Hematopoietic multipotent progenitor cell (in vitro differentiated cells): ENCODE results near the gene ATF2. TPM values are rescaled to one million over a fixed set of nuclear protein-coding genes. Genes with fewer than 3 reads are reported as not detected.

Experiments used
- DNase-seq, 3 donors: peaks; one replicate each; pipeline ENCODE4 v3.0.0-alpha.2; 2011 to 2015; ENCODE audit warnings: low read depth in 2 of 3, low spot score in 2 of 3
- total RNA-seq: library from RNA; depleted of rRNA; stranded (reverse); fragments of >200 nt; gene quantifications from one replicate; pipeline ENCODE4 v1.2.3, GENCODE V29; 2012

The ATF2 gene, protein sequence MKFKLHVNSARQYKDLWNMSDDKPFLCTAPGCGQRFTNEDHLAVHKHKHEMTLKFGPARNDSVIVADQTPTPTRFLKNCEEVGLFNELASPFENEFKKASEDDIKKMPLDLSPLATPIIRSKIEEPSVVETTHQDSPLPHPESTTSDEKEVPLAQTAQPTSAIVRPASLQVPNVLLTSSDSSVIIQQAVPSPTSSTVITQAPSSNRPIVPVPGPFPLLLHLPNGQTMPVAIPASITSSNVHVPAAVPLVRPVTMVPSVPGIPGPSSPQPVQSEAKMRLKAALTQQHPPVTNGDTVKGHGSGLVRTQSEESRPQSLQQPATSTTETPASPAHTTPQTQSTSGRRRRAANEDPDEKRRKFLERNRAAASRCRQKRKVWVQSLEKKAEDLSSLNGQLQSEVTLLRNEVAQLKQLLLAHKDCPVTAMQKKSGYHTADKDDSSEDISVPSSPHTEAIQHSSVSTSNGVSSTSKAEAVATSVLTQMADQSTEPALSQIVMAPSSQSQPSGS
- total RNA-seq = 58.7 TPM

DNA sequence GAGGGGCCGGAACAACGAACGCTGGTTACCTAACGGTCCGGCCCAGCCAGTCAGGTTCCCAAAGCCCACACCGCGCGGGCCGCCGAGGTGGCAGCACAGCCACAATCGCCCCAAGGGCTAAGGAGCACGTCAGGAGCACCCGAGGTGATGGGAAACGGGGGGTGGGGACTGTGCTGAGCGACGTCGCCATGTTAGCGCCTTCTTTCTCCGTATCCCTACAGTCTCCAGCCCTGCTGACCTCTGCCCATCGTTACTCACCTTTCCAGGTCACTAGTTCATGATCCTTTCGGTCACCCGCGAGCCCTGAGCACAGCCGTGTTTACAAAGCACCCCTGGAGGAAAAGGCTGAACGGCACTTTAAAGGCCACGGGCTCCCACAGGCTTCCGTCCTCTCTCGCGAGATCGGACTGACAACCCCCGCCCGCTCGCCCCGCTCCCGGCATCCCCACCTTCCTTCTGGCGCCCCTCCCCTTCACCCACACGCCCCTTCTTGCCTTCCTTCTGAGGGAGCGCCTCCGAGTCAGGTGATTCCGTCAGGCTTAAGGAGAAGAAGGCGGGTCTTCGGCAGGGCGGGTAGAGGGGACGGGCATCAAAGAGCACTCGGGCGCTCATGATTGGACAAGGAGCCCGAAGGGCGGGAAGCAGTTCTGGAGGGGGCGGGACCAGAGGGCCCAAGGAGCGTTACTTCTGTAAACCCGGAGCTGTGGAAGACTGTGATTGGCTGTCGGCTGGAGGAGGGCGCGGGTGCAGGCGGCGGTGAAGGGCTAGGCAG is at the start of gene ATF2:
Gene ATF2 (minus strand): TSS at position 412 of the 772 bp plus-strand sequence. CDS start 31,760 bp downstream, outside the sequence.
- DNase-seq = peak; percentile 92 to 100 (median 100)

DNA sequence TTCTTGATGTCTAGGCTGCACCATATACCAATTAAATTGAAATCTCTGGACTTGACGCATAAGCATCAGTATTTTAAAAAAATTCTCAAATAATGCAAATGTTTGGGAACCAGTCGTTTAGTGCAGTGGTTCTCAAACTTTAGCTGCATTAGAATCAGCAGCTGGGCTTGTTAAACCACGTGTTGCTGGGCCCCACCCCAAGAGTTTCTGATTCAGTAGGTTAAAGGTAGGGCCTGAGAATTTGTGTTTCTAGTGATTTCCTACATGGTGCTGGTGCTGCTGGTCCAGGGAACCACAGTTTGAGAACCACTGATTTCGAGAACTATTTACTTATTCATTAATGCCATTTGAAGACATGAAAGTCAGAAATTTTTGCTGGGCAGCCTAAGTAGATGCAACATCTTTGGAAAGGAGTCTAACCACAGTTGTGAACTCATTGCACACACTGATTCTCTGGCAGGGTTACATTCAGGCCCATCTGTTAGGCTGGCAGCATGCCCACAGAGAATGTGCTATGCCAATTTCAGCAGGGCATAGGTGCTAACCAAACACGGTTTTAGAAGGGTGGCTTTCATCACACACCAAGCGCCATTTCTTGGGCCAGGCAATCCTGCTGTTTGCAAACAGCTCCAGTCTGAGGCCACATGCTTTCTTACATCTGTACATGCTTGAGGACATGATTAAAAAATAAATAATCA is 39.9 kb upstream of the ATF2 start:
- no peak for DNase-seq

DNA sequence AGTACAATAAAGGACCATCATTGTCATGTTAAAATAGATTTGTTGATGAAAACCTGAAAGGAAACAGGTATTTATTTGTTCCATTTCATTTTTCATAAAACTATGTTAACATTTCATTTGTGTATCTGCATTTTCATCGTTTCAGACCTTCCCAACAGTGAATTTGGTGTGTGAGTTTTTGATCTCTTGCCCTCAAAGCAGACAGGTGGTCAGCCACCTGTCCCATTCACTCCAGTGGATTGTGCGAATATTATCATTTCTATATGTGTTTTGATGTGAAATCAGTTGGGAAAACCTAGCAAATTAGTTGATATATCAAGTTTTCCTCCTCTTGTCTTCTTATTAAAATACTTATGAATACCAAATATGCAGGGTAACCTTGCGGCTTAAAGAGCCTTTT is 38.9 kb upstream of the ATF2 start:
- no peak for DNase-seq

DNA sequence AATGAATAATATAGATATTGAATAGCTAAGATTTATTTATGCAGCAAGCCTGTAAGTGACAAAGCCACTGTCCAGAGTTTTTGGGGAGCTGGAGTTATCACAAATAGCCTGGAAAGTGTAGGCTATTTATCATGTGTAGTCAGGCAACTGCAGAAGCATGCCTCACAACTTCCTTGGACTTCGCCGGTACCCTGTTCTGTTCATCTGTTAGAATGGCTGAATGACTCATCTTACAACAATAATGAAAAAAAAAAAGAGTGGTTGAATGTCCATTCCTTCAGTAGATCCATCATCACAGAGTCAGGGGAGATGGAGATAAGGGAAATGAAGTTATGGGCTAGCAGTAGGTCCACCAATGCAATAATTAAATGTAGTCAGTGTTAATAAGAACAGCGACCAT is 37.5 kb upstream of the ATF2 start:
- DNase-seq = no peak

DNA sequence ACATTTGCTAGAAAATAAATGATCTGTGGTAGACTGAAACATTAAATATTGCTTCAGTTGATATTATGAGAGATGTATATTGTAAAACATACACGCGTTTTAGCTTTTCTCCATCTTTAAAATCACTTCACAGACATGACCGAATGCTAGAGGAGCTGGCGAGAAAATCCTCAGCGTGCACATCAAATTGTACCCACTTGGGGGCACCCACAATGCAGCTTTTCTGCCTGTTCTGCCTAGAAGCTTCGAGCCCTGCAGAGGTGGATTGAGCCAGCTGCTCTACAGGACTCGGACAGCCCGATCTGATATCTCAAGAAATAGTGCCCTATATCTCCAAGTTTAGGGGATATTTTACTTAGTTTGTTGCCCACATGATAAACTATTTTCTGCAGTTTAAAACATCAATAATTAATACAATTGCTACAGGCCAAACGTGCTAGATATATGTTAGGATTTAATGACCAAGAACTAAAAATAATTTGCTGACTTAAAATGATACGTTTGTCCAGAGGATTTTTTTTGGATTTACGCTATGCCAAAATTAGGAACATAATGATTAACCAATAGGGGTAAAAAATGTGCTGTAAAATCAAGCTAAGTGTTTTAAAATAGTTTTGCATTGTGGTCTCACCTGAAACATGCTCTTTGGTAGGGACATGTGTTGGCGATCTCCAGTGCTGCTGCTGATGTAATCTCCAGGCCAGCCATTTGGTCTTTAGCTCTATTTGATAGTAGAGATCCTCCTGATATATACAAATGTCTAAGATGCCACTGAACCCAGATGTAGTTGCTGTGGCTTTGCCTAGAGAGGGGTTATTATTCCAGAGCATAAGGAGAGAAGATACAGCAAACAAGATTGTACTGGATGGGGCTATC is 35.9 kb upstream of the ATF2 start:
- peak in 2 of 3 donors; percentile 43 to 65 for DNase-seq

DNA sequence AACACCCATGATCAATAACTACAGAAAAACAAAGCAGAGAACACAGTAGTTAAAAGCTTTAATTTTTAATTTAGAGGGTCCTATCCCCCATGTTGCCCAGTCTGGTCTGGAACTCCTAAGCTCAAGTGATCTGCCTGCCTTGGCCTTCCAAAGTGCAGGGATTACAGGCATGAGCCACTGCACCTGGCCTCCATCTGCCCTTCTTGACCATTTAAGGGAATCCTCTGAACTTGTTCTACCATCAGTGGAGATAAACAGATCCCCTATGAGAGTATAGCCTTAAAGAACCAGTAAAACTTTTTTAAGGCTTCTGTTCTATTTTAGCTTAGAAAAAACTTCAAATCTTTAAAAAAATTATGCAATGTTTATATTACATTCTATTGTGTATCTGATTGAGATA is 27.0 kb upstream of the ATF2 start:
- no peak for DNase-seq

DNA sequence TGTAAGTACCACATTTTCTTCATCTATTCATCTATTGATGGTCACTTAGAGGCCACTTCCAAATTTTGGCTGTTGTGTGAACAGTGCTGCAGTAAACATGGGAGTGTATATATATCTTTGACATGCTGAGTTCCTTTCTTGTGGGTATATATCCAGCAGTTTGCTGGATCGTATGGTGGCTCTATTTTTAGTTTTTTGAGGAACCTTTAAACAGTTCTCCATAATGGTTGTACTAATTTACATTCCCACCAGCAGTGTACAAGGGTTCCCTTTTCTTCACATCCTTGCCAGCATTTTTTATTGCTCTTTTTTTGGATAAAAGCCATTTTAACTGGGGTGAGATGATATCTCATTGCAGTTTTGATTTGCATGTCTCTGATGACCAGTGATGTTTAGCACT is 20.8 kb upstream of the ATF2 start:
- DNase-seq = no peak

DNA sequence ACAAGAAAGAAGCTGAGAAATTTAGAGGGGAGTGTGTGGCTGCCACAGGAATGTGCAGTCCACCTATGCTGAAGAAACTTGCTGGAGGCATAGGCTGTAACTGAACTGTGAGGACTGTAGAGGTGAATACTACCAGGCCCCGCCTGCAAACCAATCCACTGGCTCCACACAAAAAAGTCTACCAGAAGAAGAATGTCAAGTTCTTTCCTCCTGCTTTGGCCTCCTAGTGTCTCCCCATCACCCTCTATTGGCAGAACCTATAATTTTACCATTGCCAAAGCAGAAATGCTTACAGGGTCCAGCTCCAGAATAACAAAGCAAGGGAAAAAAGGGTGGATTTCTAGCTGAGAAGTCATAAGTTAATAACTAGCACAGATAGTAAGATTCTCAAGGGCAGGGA is 19.4 kb upstream of the ATF2 start:
- DNase-seq = peak in 2 of 3 donors; percentile 27 to 45

DNA sequence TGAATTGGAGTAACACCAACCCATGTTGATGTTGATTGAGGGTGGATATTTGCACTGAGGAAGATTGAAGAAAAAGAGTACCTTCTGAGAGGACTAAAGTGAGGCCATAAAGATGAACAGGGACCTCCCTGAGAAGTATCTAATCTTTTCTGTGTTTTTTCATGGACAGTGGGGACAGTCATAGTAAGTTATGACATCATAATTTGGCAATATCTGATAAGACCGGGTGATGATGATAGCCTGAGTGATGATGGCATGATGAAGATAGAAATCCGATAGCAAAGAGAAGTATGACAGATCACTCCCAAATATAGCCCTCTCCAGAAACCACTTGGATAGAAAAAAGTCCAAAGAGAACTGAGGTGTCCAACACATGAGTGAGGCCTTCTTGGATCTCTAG is 15.7 kb upstream of the ATF2 start:
- DNase-seq = no peak

DNA sequence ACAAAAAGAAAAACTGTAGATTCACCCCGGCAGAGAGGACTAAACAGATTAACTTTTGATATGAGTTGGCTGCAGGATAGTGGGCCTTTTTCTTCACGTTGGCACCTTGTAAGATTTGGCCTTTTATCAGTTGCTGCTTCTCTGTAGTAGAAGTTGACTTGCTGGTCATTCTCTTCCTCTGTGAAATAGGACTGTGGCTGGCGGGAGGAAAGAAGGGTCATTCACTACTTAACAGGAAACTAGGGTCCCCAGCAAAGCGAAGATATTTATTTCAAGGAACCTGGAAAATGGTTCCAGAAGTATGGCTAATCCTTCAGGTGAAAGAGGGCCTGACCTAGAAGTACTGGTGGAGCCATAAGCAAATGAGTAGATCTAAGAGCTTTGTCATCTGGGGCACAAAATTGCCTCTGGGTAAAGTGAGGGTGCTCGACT is 13.9 kb upstream of the ATF2 start:
- DNase-seq = no peak

DNA sequence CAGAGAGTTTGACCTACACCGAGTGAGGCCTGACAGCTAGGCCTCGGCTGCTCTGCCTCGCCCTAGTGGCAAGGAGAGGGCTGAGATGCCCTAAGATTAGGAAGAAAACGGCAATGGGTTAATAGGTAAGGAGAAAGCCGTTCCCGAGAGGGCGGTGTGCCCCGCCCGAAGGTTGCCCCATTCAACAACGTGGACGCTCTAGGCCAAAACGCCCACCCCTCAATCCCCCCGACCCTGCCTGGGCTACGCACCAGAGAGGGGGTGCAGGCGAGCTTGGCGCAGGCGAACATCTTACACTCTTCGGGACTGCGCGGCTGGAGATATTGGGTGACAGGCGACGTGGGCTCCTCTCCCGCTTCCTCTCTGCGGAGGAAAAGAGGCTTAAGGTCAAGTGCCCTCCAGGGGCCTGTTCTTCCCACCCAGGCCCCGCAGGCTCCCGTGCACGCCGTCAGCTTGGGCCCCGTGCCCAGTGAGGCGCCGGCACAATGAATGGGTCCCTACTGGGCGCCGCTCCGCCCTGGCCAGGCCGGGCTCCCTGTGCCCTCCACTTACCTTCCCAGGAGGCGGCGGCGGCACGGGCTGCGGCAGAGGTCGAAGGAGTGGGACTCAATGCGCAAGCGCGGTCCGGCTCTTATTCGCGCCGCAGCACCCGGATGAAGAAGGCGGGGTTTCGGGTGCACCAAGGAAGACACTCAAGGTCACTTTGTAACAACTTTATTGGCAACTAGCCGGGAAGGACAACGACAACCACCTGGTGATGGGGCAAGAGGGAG is 13.3 kb upstream of the ATF2 start, which contains the start of gene ATP5MC3:
Gene ATP5MC3 (minus strand): TSS at position 607 of the 773 bp plus-strand sequence. CDS start 317 bp downstream, at position 290.
- peak; percentile 87 to 95 (median 91) for DNase-seq

DNA sequence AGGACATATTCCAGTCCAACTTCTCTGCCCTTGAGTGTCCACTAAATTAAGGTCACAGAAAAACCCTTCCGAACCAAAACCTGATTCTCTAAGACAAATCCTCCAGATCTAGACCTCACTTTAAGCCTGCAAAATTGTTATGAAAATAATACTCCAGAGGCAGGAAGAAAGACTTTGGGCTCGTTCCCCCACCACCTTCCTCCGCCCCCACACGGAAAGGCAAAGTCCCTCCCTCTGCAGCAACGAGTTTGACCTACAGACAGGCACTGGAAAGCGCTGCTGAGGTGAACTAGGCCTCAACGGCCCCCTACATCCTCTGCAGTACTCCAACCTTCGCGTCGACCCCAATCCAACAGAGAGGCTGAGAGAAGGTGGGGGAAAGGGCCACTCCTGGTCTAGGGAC is 12.7 kb upstream of the ATF2 start:
- DNase-seq = peak in 2 of 3 donors; percentile 60 to 65

DNA sequence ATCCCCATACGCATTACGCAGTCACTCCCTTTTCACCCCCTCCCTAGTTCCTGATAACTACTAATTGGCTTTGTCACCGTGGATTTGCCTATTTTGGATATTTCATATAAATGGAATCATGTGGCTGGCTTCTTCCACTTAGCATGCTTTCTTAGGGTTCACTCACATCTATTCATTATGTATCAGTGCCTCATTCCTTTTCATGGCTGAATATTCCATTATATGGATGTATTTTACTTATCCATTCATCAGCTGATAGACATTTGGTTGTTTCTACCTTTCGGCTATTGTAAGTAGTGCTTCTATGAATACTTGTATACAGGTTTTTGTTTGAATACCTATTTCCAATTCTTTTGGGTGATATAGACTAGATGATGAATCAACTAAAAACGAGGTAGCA is 8.6 kb upstream of the ATF2 start:
- DNase-seq = no peak

DNA sequence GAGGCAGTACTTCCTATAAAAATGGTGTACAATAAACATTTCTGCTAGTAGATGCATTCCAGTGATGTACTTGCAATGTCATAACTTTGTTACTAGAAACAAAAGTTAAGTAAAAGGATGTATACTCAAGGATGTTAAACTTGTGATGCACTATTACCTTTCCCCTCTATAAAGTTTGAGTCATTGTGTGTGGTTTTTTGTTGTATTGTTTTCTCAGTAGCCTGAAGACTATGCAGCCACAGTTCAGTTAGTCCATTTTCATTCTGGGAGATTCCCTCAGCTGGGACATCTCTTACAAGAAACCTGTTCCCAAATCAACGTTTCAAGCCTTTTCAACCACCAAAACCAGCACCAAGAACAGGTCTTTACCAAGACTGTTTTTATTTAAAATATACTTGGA is 7.9 kb upstream of the ATF2 start:
- no peak for DNase-seq

DNA sequence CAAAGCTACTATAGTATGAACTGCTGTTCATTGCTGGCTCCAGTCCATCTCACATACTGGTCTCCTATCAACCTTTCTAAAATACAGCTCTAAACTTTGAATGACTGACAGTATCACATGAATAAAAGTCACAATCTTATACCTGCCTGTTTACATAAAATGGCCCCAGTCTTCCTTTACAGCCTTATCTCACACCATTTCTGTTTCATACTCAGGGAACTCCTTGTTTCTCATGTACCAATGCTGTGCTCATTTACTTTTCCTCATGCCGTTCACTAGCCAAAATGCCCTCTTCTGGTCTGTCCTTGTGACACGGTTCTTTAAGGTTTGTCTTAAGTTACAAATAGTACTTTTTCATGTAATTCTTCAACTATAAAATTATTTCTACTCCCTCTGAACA is 7.3 kb upstream of the ATF2 start:
- no peak for DNase-seq

DNA sequence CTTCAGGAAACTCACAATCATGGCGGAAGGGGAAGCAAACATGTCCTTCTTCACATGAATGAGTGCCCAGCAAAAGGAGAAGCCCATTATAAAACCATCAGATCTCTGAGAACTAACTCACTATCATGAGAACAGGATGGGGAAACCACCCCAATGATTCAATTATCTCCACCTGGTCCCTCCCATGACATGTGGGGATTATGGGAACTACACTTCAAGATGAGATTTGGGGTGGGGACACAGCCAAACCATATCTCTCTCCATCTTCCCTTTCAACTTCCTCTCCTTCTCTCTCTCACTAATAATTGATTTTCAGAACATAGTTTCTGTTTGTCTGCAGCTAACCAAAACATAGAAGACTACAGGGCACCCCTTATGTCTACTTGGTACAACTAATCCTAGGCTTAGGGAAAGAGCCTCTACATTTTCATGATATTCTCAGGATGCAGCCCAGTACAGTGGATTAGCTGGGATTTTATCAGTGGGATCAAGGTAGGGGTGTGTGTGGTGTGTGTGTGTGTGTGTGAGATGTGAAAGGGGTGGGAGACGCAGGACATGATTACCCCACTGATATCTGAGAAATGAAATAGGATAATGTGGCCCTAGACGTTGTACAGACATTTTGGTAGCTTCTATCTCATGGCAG is 2.8 kb upstream of the ATF2 start:
- peak in 1 of 3 donors; percentile 25 for DNase-seq

DNA sequence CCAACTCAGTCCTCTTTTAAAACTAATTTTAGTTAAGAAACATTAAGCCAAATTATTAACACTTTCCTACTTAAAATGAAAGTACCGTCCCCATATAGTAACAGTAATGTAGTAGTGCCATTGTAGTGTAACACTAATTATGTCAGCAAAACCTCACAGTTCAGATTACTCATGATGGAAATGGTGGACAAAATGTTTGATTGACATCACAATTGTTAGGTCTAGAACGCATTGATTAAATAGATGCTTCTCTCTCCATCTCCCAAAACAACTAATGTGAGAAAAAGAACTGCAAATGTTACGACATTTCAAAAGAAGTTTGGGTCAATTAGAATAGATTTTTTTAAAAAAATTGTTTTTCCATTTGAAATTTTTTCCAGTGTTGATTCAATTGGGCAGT is 1.2 kb upstream of the ATF2 start:
- DNase-seq = no peak

DNA sequence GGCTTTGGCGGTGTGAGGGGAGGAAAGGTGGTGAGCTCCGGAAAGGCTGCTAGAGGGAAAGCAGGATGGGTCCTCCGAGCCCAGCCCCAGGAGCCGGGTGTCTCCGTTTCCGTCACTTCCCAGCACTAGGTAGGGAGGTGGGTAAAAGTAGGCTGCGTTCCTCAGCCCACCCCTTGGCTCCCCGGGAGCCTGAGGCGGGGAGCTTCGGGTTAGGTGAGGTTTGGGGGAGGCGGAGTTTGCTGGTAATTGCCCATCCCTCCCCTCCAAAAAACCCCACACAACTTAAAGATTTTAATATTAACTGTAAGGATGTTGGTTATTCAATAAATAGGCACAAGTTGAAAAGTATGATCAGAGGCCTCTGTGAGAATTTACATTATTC is 552 bp upstream of the ATF2 start:
- no peak for DNase-seq
